GM21723 (cell line): ENCODE measurements around the gene PRKG1.

ENCODE experiments used
- ATAC-seq: cut with Tn5 transposase; IDR thresholded peaks from one replicate; pipeline ENCODE4 v1.9.1; 2021; ENCODE audit warnings: mild to moderate bottlenecking, moderate library complexity; ENCODE audit not compliant: unreplicated experiment

Gene PRKG1

DNA sequence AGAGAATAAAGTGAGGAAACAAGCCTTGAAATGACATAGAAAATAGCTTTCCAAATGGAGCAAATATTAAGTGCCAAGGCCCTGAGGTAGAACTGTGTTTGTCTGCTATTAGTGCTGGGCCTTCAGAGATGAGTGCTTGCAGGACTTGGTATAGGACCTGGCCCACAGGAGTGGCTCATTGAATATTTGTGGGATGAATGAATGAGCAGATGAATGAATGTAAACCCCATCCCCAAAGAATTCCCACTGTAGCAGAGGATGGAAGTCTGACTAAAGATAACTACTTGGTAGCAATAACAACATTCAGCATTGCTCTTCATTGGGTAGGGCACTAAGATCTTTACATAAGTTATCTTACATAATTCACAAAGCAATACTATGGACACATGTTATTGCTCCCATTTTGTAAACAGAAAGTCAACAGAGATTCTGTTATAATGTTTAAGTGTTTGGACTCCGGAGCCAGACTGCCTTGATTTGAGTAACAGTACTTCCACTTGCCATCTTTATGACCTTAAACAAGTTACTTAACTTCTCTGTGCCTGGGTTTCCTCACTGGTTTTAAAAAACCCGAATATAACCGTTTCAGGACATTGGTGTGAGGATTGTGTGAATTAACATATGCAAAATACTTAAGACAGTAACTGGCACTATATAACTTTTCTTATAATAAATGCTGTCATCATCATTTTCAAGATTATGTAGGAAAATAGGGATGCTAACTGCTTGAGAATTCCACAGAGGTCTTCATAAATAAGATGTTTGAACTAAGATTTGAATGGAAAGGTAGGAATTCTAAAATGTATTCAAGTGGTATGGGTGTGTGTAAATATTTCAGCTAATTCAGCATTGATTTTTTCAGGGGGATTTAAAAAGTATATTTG lies 141.9 kb downstream of the PRKG1 start:
- ATAC-seq: no peak

DNA sequence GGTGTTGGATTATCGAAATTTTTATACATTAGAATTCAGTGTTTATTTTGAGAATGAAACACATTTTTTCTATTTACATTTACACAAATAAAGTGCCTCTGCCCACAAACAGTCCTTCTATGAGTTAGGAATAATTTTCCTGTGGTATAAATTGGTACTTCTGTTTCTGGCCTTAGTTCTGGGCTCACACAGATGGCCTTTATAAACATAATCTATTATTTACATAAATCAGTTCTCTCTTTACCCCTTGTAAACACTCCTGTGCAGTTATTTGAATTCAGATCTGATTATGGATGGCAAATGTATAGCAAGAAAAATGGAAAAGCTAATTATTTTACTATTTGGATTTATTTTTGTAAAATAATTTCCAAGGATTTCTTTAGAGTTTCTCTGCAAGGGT lies 143.2 kb downstream of the PRKG1 start:
- no peak for ATAC-seq

DNA sequence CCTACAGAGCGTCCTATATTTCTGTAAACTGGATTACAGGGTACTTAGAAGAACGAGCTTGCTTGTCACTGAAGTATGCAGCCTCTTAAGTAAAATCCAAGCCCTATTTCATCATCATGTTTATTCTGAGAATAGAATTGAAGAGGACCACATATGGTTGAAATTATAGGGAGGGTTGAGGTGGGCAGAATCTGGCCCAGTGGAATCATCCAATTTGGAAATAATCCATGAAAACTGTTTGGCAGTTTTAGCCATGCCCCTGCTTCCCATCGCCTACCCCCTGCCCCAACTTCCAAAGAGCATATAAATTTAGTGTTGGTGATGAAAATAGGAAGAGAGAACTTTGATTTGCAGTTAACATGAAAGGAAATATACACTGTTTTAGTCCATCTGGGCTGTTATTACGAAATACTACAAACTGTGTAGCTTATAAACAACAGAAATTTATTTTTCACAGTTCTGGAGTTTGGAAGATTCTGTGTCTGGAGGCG lies 150.4 kb downstream of the PRKG1 start:
- ATAC-seq: no peak

DNA sequence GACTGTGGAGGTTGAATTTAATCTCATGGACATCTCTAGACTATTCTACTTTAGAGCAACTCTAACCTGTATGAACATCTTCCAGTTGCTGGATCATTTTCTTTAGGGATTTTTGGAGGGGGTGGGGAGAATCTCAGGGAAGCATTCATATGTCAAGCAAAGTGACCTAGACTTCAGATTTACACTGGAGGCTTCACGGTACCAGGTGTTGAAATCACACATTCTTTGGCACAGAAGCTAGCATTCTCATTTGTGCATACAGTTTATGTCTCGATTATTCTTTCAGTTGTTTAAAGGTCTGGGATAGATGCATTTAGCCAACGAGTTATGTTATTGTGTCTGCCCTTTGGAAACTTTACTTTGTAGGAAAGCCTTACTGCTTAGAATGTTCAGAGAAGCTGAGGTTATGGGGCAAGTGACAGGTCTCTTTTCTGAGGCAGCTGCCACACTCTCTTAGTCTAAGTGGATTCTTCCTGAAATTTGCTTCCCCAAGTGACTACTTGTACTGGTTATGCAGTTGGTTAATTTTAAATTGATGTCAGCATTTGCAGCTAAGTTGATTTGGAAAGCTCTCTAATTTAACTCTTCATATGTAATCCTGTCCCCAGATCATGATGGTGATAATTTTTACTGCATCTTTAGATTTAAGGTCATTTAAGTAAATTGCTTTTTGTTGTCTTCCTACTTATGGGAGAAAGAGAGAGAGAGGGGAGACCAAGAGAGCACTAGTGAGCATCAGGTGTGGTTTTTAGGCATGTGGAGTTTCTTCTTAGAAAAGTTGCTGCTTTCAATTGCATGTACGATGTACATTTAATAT lies 153.8 kb downstream of the PRKG1 start:
- ATAC-seq: no peak

DNA sequence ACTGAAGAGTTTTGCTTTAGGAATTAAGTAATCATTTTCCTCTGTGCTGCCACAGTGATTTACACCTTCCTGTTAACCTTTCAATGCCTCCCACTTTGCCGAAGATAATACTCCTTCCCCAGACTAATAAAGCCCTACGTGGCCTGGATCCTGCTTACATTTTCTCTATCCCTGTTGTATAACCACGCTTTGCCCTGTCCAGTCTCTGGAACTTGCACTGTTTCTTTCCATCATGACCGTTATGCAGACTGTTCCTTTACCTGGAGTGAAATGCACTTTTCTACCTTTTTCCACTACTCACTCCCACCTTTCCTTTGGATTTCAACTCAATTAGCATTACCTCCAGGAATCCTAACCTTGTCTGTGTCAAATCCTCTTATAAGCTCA lies 154.4 kb downstream of the PRKG1 start:
- ATAC-seq: no peak

DNA sequence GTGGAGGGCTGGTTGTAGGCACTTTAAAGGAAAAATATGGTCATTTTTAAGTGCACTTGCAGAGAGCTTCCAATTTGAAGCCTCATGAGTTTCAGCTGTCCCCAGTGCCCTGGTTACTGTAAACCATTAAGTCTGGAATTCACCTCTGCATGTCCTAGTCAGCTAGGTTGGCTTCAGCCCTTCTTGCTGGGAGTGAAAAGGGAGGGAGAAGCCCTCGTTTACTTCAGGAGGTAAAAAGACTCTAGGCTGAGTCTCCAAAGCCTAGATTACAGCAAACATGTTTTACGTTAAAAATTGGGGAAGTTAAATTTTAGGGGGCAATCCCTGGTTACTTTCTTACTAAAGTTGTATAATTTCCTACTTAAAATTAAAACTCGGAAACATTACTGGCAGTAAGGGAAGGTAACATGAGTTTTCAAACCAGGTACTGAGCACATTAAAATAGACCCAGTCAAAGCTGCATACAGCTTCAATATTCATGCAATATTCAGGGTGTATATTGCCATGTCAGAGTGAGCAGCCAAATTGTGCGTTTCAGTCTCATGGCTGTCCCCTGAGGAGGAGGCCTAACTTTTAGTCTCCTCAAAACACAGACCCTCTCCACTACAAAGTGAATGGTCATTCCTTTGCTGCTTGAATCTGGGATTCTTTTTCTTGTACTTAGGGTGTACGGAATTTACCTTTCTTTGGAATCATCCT lies 156.7 kb downstream of the PRKG1 start:
- no peak for ATAC-seq

DNA sequence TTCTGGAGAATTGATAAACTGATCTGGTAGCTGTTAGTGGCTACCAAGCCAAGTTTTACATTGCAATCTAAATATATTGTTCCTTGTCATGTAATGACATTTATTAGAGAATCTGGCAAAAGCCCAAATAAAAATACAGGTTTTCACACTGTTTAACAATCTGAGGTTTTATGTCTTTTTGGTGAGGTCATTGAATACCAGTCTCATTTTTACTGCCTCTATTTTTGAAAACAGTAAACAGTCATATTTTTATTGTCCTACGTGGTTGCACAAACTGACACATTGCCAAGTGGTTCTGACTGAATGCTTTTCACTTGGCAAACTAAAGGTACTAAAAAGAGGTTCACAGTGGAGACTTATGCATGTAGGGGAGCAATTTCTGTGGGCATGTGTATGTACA lies 157.5 kb downstream of the PRKG1 start:
- no peak for ATAC-seq

DNA sequence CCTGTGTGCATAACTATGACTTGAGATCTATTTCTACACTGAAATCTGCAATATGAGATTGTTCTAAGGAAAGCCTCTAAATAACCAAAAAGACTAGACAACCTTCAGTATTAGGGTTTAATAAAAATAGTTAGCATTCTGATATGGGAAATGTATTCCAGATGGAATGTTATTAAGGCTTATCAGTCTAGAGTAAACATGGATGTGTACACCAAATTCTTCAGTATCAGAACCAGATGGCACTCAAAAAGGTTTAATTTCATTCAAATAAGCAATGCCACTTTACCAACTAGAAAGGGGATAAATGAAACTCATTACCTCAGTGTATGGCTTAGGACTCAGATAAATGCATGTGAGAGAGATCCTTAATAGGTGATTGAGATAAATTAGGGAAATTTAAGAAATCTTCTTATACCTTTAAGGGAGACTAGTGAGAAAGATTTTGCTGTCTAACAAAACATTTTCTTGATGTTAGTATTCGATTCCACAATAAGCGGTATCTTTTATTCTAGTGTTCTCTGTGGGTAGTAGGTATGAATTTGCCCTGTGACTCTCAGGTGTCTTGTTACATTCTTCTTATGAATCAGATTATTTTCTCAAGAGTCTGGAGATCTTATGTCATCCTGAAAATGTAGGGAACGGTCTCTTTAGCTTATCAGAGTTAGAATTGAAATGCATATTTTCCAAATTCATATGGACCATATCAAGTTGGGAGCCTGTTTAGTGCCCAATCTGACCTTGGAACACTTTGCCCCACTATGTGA lies 159.2 kb downstream of the PRKG1 start:
- no peak for ATAC-seq

DNA sequence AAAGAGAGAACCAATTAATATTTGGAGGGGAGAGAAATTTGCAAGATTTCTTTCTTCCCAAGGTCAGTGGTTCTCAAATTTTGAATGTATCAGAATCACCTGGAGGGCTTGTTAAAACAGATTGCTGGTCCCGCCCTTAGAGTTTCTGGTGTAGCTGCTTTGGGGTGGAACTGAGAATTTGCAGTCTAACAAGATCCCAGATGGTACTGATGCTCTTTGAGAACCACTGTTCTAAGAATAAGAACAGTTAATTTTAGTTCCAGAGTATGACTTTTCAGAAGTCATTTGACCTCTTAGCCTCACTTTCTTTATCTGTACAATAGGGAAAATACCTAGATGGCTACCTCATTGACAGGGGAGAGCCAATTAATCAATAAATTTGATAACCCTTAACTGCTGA lies 161.6 kb downstream of the PRKG1 start:
- no peak for ATAC-seq

DNA sequence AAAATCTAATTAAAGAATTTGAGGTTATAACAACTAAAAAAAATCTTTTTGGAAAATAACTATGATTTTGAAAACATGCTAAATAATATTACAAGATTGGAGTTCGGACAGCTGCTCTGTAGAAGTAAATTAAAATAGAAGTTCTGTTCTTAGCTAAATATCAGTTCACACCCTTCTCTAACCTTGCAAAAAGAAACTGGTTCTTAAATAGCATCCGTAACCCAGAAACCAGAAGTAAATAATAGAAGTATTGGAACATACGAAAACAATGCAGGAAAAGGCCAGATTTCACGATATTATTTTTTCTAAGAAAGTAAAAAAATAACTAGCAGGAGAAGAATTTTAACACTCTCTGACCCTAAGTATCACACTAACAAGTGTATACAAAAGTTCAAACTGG lies 164.7 kb downstream of the PRKG1 start:
- ATAC-seq: no peak

DNA sequence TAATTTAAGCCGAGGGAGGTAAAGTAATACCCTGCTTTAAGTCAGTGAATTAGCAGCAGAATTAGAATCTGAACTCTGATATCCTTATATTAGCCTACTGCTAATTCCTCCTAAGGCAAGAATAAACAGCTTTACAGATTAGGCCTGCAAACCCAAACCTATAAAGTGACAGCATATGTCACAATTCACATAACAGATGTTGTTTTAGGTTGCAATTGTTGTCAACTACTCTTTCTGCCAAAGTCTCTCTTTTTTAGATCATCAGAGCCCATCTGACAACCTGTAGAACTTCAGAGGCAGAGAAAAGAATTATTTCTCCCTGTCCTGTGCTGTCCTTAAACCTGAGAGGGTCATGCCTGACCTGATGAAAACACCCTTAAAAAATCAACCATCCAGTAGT lies 167.2 kb downstream of the PRKG1 start:
- no peak for ATAC-seq

DNA sequence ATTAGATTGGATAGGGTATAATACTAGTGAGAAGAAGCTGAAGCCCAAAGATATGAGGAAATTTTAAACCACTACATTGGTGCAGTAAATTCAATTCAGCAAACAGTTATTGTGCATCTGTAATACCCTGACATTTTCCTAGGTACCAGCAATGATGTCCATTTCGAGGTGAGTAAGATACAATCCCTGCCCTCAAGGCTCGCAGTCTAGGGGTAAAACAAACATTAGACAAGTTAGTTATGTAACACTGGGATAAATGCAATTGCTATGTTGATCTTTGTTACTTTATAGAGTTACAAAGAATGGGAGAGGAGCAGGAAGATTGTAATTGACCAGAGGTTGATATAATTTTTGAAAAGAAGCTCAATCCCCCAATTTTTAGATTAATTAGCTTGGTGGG lies 168.1 kb downstream of the PRKG1 start:
- ATAC-seq: no peak

DNA sequence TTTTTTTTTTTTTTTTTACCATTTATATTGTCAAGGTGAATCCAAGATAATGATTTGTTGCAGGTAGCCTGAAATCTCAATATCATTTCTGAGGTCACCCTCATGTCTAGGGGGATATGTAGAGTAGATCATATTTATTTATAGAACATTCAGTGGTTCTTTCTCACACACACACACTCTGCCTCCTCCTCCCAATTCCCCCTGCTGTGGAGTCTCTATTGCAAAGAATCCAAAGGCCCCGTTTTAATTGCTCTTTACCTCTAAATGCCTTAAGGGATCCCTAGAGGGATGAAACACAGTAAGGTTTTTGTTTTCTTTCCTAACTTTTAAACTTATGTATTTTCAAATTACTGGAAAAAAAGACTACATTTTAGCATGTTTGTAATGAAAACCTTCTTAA lies 170.0 kb downstream of the PRKG1 start:
- no peak for ATAC-seq

DNA sequence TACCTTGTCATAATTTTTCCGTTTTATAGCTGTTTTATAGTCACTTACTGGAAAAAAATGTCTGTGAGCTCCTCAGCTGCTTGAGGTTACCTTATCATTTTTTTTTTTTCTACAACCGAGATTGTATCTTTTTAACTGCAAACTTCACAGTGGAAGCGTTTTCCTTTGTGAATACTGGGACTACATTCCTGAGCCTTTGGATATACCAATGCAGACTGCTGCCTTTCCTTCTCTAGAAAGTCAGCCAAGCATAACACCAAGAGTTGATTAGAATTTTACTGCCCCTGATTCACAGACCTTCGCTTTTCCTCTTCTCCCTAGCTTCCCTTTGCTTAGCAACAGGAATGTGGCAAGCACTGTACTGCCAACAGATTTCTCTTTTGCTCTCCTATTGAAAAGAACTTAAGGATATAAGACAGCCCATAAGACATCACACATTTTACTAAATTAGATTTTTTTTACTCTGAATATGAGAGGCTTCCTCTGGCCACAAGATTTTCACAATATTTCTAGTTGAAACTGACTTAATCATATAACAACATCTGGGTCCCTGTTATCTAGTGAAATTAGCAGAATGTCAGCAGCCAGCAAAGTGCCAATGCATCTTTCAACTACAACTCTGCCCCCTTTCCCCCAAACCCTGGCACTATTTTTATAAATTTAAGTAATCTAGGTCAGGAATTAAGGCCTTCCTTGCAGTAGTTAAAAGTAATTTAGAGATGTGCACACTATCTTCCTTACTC lies 170.6 kb downstream of the PRKG1 start:
- no peak for ATAC-seq

DNA sequence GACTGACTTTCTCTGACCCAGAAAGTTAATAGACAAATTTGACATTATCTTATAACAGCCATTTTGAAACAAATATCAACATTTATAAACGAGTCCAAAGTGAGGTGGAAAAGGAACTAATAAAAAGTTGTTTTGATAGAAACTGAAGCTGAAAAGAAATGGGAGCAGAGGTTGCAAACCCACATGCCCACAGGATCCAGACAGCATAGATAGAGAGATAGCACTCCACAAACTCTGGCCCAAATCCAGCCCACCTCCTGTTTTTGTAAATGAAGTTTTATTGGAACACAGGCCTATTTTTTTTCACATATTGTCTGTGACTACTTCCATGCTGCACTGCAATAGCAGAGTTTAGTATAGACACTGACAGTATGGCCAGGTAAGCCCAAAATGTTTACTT lies 171.9 kb downstream of the PRKG1 start:
- ATAC-seq: no peak

DNA sequence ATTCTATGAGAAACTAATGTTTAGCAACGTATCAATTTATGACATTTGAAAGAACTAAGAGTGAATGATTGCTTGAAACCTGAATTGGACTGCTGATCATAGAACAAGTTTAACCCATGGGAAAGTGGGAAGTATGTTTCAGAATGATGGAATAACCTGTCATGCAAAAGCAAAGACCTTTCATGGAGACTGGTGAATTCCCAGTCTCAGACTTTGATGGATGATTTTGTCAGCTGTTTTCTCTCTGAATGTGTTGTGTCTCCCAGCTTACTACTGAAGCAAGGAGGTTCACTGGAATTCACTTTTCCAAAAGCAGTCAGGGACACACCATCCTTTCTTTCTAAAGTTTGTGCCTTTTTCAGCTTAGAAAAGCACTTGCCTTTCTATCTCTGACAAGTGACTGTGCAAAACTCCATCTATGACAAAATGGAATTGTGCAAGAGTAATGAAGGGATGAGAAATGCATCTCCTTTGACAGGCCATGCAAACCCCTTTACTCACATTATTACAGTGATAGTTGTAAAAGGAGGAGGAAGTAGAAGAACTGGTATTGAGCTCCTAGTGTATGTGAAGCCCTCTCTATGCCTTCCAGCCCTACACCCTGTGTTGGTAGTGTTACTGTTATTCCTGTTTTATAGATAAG lies 176.1 kb downstream of the PRKG1 start:
- no peak for ATAC-seq

DNA sequence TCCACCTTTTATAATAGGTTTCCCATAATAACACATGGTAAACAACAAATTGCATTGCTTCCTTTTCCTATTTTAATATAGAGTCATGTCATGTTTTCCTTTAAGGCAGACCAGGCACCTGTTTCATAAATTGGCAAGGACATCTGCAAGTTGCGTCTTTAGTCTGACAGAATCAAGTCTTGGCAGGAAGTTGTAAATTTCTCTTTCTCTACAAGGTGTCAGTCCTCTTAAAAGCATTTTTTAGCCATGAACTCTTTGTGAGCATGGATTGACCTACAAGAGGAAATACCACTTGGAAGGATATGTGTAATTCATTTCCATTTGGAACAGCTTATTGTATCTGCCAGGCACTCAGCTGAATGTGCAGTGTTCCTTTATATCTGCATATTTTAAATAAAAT lies 176.8 kb downstream of the PRKG1 start:
- no peak for ATAC-seq

DNA sequence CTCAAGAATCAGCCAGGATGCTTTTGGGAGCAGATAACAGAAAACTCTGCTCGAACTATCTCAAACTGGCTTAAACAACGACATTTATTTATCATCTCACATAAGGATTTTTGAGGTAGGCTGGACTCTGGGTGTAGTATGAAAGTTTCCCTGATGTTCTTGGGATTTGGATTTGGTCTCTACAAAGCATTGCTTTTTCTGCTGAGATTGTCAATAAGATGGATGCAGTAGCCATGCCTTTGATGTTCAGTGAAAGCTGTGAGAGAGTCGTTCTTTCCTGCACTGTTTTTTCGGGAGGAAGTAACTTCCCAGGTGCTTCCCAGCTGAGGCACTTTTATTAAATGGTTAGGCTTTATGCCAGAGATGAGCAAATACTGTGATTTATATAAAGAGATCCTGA lies 181.1 kb downstream of the PRKG1 start:
- no peak for ATAC-seq

DNA sequence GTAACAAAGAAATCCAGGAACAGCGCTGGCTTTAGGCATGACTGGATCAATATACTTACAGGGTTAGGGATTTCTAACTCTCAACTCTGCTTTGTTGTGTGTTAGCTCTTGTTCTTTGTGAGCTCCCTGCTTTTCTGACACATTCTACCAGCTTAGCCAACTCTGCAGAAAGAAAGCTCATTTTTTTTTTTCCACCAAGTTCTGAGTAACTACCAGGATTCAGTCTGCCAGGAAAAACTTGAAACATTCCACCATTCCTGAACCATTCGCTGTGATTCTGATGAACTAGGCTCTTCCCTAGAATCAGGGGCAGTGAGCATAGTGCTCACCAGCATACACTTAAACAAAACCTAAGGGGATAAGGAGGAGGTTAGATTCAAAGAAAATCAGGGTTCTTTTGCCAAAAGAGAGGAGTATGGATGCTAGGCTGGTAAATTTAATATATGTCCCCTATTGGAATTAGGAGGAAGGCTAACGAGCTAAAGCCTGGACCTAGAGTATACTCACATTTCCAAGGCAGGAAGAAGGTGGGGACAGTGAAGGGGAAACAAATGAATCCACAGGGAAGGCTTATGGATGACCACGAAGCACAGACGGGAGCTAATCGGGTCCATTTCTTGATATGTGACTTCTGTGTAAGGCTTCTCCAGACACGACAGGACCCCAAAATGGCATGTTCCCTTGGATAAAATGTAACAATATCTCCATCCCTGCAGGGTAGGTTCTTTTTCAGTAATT lies 183.4 kb downstream of the PRKG1 start:
- ATAC-seq: no peak
